HG03103 (cell line): ENCODE measurements around the gene HSD11B2.

Experiments used
- ATAC-seq: cut with Tn5 transposase; IDR thresholded peaks from one replicate; pipeline ENCODE4 v1.9.1; 2021; ENCODE audit warnings: low read depth; ENCODE audit not compliant: unreplicated experiment

Gene HSD11B2

GRCh38 chr16:67430977-67431774 lies at the start of gene HSD11B2:
HSD11B2 (plus strand) TSS chr16:67431121; CDS start chr16:67431249, 128 bp downstream.
- no peak for ATAC-seq

GRCh38 chr16:67383284-67383683 lies 47.6 kb upstream of the HSD11B2 start:
- no peak for ATAC-seq

DNA sequence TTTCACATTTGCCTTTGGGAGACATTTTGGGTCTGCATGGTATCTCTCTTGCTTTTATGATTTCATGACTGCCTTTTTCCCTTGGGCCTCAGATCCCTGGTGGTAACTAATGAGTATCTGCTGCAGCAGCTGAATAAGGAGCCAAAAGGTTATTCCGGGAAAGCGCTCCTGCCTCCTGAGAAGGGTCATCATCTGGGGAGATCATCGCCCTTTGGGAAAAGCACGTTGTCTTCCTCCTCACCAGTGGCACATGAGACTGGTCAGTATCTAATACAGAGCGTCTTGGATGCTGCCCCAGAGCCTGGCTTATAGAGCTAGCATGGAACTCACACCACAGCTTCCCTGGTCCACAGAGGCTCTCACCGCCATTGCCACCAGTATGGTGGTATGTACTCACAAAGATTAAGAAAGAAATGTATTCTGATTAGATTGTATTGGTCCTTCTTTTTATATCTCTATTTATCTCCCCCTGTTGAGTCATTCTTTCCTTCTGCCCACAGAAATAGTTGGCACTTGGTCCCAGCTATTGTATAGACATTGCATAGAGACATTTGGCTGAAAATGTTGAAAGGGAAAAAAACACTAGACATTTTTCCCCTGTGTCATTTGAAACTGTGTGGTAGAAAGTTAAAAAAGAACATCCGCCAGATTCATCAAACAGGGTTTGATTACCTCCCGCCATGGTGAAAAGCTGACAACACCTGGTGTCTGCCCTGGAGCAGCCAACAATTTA lies 46.0 kb upstream of the HSD11B2 start:
- ATAC-seq, result no peak

DNA sequence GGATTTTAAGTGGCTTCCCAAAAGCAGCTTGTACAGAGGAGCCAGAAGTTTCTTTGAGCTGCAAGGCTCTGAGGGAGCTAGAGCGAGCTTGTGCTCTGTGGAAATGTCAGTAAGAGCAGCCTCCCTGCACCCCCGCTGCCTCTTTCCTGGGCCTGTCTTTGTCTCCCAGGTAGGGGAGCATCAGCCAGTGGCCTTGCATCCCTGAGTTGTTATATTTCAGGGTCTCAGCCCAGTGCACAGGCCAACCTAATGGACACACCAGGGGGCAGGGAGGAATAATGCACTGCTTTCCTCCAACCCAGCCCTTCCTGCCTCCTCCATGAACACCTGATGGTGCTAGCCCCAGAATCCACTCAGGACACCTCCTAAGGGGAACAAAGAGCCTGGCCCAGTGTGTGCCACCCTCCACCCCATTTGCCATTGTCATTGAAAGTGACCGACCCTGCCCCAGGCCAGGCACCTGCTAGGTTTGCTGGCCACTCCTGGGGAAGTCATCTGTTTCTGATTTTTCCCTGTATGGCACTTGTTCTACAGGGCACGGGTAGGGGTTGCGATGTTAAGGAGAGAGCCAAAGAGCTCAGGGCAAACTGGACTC lies 44.0 kb upstream of the HSD11B2 start:
- ATAC-seq, result no peak

- ATAC-seq, result no peak
Observed at GRCh38 chr16:67387479-67388079, 43.3 kb upstream of the HSD11B2 start.

- no peak for ATAC-seq
Observed at GRCh38 chr16:67388191-67388590, 42.7 kb upstream of the HSD11B2 start.

GRCh38 chr16:67388591-67388990 lies 42.3 kb upstream of the HSD11B2 start:
- ATAC-seq, result no peak

GRCh38 chr16:67389911-67390815 lies 40.8 kb upstream of the HSD11B2 start:
- ATAC-seq, result no peak

DNA sequence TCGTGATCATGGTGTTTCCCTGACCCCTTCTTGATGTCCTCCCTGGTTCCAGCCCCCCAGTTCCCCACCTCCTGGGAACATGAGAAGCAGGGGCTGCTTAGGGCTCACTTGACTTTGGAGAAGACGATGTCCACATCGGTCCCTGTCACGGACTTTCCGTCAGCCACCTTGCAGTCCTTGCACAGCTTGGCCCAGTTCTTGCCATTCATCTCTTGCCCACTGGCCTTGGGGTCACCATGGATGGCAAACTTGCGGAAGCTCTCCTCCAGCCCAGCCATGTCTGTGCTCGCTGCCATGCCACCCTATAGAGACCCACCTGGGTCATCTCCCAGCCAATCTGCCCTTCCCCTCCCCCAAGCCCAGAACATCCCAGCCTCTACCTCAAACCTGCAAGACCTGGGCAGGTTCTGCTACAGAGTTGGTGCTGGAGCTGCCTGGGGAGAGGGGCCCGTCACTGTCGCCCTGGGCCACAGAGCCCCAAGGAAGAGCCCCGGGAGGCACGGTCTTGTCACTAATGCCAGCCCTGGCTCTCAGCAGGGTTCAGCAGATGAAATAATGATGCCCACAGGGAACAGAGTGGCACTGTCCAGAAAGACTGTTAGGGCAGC lies 40.0 kb upstream of the HSD11B2 start:
- no peak for ATAC-seq

DNA sequence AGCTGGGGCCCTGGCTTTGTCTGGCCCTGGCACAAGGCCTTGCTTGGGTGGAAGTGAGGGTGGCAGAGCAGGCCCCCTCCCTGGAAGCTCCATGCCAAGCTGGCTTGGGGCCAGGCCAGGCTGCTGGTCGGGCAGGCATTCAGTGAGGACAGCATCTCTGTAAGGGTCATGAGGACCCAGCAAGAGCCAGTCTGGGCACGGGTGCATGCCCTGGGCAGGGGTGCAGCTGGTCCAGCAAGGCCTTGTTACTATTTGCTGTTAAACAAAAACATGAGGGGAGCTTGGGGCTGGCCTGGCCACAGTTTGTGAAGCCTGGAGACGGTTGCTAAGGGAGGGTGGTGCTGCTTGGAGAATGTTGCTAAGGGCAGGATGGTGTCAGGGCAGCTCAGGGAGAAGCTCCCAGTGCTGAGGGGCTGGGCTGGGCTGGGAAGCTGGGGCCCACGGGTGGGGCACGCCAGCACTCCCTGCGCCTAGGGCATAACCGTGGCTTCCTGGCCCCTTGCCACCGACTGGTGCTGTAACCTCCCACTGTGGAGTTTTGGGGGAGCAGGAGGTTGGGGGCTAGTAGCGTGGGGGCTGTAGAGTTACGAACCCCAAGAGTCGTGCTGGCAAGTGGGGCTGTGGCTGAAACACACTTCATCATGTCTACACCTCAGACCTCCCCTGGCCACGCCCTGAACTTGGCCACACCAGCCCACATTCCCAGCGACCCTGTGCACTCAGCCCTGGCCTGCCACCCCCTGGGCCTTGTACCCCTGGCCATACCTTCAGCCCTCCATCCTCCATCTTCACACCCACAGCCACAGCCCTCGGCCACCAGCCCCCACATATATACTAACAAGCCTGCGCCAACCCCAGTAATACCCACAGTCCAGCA lies 39.3 kb upstream of the HSD11B2 start:
- ATAC-seq, result no peak

DNA sequence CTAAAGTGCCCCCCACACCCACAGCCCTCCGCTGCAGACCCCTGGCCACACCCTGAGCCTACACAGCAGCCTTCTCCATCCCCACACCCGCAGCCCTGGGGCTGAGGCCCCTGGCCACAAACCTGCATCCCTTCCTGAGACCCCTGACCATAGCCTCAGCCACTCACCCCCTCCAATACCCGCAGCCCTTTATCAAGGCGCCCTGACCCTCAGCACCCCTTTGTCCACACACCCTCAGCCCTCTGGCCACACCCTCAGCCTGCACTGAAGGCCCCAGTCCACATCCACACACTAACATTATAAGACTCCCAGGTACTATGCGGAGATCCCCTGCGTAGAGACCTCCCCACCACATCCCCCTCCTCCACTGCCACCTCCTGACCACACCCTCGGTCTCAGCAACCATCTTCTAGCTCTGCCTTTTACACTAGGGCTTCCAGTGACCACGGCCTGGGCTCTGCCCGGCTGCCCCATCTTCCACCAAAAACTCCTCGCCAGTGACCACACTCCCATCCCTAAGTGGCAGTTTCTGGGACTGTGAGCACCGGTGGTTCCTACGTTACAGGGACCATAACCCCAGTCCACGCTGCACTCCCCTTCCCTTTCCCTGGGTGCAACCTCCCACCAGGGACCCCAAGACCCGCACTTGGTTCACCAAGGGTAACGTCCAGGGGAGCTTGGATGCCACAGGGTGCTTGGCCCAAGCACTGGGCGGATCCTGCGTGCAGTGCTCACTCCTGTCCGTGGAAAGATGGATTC lies 38.4 kb upstream of the HSD11B2 start:
- ATAC-seq, result no peak

GRCh38 chr16:67393111-67393787 lies 37.7 kb upstream of the HSD11B2 start, which contains the start of gene TPPP3:
TPPP3 (minus strand) TSS chr16:67393498; CDS start chr16:67391111, 2,387 bp downstream.
- no peak for ATAC-seq

DNA sequence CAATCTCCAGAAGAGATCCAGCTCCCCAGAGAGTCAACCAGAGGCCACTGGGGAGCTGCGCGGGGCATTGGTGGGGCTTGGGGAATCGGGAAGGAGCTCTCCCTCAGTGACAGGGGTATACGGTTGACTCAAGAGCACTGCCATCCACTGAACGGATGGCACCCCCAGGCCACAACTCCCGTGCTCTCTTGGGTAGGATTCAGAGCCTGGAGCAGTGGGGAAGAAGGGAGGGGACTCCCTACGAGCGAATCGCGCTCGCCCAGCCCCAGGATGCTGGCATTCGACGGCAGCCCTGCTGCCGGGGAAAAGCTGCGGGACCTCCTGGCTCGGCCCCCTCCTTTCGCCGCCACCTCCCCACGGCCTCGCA lies 37.1 kb upstream of the HSD11B2 start:
- ATAC-seq, result no peak

DNA sequence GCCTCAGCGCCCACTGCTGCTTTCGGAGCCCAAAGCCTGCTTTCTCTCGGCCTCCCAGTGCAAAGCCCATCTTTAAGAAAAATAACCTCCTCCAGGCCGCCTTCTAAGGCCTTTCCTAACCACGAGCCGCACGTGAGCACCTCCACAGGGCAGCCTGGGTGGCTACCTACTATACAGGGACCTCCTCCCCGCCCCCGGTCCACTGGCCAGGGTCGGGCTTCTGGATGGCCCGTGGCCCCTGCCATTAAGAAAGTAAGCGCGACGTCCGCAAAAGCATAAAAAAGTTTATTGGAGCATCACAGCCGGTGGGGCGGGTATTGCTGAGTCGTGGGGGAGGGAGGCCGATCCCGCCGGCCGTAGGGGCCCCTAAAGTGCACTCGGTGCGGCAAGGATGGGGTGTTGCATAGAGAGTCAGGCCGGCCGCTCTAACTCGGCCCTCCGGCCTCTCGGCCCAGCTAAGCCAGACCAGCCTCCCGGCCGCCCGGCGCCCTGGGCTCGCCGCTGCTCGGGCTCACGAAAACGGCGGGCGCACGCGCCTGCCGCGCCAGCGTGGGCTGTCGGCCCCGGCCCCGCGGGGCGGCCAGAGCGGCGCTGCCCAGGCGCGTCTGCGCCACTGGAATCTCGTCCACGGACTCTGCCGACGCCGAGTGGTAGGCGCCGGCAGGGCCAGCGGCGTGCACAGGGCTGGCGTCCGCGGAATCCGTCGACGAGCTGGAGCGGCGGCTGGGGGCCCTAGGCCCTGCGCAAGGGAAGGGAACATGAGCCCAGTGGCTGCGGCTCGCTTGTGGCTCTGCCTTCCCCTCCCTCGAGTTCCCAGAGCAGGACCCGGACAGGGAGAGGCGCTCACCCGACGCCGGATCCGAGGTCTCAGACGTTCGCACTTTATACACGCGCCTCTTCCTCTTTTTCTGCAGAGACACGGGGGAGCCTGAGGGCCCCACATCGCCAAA lies 36.5 kb upstream of the HSD11B2 start:
- no peak for ATAC-seq

DNA sequence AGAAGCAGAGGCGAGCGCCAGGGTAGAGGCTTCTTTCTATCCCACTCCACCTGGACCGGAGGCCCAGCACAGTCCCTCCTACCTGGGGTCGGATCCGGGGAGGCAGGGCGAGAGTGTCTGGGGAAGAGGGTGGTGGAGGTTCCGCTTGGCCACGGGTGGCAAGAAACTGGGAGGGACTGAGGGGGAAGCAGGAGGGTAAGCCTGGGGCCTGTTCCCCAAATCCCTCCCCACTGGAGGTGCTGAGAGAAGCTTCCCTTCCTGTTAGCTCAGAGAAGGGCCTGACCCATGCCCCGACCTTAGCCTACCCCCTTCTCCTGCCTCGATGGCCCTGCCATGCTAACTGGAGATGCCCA lies 35.8 kb upstream of the HSD11B2 start:
- ATAC-seq, result no peak

- ATAC-seq, result no peak
Observed at GRCh38 chr16:67395458-67396158, 35.3 kb upstream of the HSD11B2 start.
